Measurements from ENCODE around the gene MVB12B.
A peak's percentile ranks its signal among the peaks of the same experiment; 100 is the strongest.

Gene MVB12B

DNA sequence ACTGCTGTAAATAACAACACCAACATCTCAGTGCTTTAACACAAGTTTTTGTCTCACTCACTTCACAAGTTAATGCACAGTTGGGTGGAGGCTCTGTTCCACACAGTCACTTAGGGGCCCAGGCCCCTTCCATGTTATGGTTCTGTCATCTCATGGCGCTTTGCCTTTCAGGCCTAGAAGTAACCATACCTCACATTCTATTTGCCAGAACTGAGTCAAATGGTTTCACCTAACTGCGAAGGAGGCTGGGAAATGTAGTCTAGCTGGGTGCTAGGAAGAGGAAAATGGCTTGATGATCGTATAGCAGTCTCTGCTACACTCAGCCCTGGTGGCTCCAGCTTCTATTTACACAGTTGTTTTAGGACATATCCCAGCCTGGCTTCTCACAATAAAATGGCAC lies 23.1 kb upstream of the MVB12B start:
- DNase-seq: no peak

DNA sequence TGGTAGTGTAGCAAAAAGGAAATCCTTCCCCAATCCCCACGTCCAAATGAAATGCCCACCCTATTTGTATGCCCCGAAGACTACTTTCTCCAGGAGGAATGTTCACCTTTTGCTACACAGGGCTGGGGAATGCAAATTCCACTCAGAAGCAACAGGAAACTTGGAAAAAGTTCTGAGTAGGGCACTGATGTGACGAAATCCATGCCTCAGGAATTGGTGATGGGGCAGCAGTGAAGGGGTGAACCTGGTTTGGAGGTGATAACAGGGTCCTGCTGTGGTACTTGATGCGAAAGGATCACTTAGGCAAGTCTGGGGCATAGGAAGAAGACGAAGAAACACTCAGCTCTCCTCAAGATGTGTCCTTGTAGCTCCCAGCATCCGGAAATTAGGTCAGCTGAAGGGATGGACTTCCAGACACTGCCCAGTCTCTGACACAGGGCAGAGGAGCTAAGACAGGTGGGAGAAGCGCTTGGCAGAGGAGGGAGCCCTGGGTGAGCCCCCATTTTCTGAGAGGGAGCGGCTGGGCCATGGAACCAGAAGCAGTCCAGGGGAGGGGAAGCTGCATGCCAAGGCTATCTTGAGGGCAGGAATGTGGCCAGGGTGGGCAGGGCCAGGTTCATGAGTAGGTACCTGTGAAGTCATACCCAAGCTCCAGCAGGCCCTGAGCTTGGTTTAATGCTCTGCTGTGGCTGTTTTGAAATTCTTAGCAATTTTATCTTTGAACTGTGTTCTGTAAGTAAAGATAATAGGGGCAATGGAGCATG lies 22.2 kb upstream of the MVB12B start:
- no peak for DNase-seq

DNA sequence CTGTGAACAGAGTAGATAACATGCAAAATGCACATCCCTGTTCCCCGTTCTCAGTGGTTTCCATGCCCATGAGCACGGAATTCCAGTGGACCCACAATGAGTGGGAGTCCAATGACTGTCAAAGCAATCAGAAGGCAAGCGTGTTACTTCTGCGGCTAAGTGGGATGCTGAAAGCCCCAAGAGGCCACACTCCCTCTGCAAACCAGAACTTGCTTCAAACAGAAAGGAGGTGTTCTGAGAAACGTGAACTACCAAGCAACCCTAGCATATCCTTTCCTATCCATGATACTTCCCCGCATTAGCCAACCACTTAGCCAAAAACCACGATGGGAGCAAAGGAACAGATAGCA lies 21.7 kb upstream of the MVB12B start:
- DNase-seq: no peak

DNA sequence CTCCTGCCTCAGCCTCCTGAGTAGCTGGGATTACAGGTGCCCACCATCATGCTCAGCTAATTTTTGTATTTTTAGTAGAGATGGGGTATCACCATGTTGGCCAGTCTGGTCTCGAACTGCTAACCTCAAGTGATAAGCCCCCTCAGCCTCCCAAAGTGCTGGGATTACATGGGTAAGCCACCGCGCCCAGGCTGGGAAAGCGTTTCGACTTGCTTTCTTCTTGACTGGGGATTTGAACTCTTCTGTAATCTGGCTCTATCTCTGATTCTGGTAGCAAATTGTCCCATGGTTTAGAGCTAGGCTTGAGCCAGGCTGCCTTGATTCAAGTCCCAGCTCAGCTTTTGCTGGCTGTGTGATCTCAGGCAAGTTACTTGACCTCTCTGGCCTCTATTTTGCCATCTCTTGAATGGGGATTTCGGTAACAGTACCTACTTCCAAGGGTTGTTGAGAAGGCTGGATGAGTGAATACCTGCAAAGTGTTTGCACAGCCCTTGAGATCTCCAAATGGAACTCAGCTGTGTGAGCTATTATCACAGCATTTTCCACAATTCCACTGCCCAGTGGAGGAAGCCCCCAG lies 20.5 kb upstream of the MVB12B start:
- DNase-seq: no peak

DNA sequence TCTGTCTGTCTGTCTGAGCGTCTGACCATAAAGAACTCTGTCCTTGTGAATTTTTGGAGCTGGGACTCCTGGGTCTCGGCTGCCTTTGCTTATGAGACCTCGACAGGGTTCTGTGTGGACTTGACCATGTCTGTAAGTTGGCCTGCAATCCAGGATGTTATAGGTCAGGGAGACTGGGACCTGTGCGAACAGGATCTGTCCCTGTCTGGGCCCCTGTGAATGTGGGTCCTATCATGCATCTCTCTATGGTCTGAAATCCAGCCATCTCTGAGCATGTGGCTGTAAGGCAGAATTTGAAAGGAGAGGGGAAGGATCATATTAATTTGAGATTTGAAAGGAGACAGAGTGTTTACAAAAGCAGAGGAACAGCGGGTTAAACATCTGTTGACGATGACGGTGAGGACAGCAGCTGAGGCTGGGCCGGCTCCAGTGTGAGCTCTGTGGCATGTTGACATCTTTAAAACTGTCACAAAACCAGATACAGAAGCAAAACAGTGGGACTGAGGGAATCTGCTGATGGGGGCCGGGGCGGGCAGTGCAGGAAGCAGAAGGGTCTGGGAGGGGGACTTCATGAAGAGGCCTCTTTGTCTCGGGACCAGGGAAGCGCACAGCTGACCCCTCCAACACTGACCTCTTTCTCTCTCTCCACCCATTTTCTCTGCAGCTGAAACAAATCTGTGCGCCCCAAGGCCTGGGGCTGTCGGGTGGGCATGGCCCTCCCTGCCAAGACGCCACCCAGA lies 19.1 kb upstream of the MVB12B start:
- DNase-seq: no peak

DNA sequence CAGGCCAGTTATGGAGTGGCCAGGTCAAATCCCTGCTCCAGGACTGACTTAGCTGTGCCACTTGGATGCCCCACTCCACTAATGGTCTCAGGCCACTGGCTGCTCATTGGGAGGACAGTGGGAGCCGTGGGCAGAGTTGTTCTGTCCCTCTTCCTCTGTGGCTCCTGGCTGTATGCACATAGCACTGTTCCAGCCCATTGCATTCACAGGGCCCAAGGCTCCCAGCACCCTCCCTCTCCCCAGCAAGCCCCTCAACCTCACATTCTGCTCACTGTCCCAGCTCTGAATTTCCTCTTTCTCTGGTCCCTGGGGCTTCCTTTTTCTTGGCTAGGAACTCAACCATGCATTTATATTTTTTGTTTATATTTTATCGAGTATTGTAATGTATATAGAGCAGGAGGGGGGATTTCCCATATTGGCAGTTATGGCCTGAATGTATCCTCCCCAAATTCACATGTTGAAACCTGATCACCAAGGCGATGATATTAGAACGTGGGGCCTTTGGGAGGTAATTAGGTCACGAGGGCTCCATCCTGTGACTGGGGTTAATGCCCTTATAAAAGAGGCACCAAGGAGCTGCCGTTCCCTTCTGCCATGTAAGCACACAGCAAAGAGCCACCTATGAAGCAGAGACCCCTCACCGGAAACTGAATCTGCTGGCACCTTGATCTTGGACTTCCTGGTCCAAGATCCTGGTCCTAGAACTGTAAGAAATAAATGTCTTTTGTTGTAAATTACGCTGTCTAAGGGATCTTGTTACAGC lies 17.0 kb upstream of the MVB12B start:
- no peak for DNase-seq

DNA sequence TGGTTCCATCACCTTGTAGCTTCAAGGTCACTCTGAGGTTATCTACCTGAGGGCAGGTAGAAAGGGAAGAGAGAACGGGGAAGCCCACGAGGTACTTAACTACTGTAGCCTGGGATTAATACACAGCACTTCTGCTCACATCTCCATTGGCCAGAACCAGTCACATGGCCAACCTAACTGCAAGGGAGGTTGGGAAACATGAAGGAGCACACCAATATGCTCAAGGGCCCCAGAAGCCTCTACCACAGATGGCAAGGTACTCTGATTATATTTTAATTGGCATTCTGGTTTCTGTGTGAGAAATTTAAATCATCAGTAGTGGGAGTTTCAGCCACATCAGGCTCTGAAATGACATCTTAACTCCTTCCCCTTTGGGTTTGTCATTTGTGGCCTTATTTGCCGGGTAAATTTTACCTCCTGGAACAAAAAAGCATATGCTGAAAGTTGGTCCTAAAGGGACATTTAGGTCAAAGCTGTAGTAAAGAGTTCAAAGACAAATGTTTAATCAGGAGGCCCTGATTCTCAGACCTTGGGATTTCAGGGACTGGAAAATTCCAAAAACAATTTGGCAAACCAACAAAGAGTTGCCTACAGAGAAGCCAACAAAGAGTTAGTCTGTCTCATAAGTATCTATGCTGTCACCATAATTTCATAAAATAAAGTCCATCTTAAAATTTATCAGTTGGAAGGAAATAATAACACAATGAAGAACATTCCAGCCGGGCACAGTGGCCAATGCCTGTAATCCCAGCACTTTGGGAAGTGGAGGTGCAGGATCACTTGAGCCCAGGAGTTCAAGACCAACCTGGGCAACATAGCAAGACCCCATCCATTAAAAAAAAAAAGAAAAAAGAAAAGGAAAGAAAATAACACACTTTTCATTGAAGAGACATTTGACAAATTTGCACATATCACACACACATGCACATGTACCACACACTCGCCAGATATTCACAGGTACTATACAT lies 13.8 kb upstream of the MVB12B start:
- DNase-seq: no peak

DNA sequence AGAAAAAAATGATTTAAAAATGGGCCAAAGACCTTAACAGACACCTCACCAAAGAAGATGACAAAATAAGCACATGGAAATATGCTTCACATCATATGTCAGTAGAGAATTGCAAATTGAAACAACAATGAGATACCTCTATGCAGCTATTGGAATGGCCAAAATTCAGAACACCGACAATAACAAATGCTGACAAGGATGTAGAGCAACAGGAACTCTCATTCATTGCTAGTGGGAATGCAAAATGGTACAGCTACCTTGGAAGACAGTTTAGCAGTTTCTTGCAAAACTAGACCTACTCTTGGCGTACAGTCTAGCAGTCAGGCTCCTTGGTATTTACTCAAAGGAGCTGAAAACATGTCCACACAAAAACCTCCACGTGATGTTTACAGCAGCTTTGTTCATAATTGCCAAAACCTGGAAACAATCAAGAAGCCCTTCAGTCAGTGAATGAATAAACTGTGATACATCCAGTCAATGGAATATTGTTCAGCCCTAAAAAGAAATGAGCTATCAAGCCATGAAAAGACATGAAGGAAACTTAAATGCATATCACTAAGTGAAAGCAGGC lies 10.5 kb upstream of the MVB12B start:
- DNase-seq: no peak

DNA sequence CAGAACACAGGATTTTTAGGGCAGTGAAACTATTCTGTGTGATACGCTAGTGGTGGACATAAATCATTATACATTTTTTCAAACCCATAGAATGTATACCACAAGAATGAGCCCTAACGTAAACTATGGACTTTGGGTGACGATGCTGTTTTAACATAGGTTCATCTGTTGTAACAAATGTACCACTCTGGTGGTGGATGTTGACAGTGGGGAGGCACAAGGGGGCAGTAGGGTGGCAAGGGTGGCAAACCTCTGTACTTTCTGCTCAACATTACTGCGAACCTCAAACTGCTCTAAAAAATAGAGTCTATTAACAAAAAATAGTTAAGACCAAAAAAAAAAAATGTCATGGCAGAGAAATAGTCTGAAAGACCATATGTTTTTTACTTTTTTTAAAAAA lies 9.1 kb upstream of the MVB12B start:
- DNase-seq: peak; percentile 33

DNA sequence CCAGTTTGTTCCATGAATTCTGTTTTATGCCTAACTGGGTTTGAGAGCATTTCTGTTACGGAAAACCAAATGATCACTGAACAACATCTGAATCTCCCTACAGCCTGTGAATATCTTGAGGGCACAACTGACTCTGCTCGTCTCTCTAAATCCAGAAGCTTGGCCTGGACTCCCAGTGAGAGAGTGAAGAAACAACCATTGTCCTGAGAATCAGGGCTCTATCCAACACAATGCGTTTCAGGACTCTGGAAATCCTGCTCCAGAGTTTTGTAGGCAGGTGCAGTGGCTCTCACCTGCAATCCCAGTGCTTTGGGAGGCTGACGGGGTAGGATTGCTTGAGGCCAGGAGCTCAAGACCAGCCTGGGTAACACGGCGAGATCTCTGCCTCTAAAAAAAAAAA lies 7.8 kb upstream of the MVB12B start:
- DNase-seq: no peak

DNA sequence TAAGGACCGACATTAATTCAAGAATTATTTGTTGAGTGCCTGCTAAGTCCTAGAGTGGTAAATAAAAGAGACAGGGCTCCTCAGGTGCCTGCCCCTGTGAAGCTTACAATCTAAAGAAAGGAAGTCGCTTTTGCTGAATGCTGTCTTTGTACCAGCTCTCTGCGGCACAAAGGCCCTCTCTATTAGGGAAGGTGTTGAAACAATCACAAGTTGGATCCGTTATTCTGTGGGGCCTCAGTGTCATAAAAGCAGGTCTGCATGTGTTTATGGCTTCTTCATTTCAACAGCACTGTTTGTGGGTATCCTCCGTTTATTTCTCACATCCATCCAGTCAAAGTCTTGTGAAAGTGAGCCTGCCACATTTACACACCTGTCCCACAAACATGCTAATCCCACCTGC lies 7.0 kb upstream of the MVB12B start:
- DNase-seq: no peak

DNA sequence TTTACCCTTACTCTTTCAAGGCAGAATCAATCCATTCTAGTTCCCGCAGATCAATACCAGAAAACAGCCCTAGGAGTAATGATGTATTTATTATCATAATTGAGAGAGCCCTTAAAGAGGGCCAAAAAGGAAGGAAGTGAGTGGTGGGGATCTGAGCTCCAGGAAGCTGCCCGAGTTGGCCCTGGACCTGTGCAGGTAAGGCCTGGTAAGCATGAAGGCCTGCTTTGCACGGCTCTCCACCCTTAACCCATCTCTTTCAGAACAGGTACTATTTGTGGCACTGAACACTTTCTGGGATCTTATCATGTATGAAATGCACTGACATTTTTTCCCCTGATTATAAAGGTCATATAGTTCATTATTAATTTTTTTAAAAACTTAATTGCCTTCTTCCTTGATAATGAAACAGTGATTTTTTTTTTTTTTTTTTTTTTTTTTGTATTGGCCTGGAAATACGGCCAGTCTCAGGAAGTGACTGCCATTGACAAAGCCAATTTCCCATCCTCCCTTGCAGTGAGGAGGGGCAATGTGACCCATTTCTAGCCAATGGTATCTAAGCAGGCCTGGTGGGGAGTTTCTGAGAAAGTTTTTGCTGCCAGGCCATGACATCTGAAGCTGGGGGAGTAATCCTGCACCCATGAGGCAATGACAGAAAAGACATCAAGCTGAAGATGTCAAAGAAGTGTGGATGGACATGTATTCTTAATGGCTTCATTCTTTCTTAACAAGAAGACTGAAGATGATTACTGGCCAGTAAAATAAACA lies 6.3 kb upstream of the MVB12B start:
- no peak for DNase-seq

DNA sequence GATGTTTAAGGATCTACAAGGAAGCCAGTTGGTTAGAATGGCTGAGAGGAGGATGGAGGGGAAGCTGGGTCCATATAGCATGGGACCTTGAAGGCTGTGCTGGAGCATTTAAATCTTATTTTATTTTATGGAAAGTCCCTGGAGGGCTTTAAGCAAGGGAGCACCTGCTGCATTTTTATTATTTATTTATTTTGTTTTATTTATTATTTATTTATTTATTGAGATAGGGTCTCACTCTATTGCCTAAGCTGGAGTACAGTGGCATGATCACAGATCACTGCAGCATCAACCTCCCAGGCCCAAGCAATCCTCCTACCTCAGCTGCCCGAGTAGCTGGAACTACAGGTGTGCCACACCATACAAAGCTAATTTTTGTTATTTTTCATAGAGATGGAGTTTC lies 4.9 kb upstream of the MVB12B start:
- DNase-seq: no peak

DNA sequence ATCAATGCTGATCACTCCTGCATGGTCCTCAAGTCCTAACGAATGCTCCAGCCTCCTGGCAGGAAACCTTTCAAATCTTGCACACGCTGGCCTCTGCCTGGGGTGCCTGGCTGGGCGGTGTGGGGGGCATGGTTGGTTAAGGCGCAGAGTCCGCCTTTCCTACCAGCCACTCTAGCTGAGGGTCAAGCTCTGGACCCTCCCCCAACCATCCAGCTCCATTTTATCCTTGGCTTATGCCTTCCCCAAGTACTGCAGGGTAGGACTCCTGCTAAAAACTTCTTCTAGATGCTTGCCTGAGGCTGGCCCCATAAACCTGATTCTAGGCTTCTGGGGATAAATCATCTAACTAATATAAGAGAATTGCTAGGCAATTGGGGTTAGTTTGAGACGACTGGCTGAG lies 808 bp upstream of the MVB12B start:
- no peak for DNase-seq

DNA sequence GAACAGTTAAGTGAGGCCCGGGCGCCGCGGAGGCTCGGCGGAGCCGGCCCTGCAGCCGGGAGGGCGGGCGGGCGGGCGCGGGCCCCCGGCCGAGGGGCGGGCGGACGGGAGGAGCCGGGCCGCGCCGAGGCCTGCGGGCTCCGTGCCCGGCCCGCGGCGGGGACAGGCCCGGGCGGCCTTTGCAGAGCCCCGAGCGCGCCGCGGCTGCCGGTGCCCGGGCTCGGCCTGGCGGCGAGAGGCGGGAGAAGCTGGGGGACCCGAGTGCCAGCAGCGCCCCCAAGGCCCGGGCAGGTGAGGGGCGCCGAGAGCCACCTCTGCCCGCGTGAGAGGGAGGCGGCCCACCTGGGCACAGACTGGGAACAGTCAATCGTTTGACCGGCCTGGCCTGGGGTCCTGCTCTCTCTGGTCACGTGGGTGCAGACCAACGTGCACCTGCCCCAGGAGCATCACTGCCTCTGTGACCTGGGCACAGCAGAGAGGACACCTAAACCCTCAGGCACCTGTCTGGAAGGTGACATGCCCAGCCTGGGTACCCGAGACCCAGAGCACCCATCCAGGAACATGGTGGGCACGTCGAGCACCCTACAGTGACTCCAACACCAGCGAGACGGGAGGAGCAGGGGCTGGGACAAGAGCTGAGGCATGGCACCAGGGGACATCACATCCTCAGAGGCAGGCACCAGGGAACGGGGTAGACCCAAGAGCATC lies 531 bp downstream of the MVB12B start:
- no peak for DNase-seq

DNA sequence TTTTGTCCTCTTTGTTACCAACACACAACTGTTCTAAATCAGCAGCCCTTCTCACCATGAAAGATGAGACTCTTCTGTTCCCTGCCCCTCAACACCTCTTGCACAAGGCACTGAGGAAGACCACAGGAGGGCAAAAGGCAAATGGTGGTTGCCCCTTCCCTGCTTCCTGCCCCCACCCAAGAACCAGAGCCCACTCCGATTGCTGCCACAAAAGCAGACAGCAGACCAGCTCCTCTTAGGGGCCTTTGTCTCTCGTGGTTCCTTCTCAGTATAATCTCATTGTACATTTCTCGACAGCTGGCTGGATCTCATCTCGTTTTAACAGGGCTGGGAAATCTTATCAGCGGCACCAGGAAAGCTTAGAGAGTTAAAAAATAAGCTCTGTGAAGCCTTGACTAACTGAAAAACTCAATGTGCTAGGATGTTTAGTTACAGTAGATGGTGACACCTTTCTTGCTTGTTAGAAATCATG lies 1.1 kb downstream of the MVB12B start:
- DNase-seq: no peak

DNA sequence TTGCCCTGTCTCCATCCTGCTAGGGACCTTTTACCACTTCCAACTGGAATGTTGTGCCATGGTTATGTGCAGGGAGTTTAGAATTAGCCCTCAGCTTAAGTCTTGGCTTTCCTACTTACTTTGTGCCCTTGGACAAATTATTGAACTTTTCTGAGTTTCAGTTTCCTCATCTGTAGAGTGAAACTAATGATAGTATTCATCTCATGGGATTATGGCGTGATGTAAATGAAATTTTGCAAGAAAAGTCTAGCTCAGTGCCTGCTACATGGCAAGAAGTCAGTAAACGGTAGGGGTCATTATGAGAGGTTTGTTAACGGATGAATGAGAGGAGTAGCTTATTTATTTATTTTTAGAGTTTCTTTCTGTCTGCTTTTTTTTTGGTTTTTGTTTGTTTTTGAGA lies 1.8 kb downstream of the MVB12B start:
- no peak for DNase-seq

DNA sequence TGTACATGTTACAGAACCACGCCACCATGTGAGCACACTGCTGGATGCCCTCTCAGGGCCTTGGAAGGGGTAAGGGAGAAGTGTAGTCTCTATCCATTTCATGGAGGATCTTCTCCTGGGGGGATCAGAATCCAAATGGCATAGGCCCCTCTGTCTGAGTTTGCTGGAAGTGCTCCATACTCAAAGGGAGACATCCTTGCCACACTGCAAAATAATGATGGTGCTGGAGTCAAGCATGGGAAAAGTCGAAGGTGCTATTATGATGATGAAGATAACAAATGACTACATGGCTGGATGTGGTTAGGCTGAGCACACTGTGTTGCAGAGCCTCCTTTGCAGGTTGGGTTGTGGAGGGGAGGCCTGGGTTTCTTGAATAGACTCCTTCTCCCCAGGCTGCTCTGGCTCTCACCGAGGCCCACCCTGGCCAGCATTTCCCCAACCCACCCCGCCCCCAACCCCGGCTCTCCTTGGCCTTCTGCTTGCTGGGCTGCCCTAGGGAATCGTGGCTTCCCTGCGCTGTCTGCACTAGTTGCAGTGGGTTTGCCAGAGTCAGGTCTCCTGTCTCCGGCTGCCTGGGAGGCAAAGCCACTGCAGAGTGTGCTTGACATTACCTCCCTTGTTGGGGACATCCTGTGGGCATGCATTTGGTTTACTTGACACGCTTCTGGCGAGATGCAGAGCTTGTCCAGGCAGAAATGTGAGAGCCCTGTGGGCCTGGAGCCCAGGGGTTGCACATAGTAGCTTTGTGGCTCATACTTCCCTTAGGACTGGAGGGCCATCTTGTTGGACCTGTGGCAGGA lies 3.0 kb downstream of the MVB12B start:
- DNase-seq: no peak

DNA sequence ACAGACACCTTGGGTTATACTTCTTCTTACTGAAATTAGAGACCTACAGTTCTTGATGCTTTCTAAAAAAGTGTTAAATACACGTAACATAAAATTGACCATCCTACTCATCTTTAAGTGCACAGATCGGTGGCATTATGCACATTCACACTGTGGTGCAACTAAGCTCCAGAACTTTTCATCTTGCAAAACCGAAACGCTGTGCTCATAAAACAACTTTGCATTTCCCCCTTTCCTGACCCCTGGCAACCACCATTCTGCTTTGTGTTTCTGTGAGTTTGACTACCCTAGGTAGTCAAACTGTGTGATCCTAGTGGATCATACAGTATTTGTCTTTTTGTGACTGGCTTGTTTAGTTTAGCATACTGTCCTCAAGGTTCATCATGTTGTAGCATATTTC lies 3.9 kb downstream of the MVB12B start:
- no peak for DNase-seq

Data from fibroblast of skin of right quadriceps (primary cell).